WTC11 (cell line): ENCODE results near the gene SPATS2.

ENCODE experiments used
- CTCF ChIP-seq: fragments of 200-600 bp; IDR thresholded peaks from 2 replicates; pipeline ENCODE4 v1.8.0; 2022; ENCODE audit warnings: antibody characterized with exemption
- E2F1 ChIP-seq: sonication (generic); formaldehyde crosslinking; IDR thresholded peaks from 2 replicates; pipeline ENCODE4 v1.8.0; 2022; ENCODE audit warnings: mild to moderate bottlenecking, missing genetic modification reagents
- E2F5 ChIP-seq: sonication (generic); formaldehyde crosslinking; IDR thresholded peaks from 2 replicates; pipeline ENCODE4 v1.8.1; 2022; ENCODE audit warnings: mild to moderate bottlenecking, moderate library complexity, missing genetic modification reagents
- FOXJ3 ChIP-seq: sonication (generic); formaldehyde crosslinking; IDR thresholded peaks from 2 replicates; pipeline ENCODE4 v1.9.0; 2021; ENCODE audit warnings: missing genetic modification reagents, mild to moderate bottlenecking, borderline replicate concordance
- HMGXB4 ChIP-seq: sonication (generic); formaldehyde crosslinking; IDR thresholded peaks from 2 replicates; pipeline ENCODE4 v1.8.1; 2023; ENCODE audit warnings: mild to moderate bottlenecking, moderate library complexity, missing genetic modification reagents
- SP1 ChIP-seq: sonication (generic); formaldehyde crosslinking; conservative IDR thresholded peaks from 2 replicates; pipeline ENCODE4 v1.8.1; 2022; ENCODE audit warnings: missing genetic modification reagents
- TEAD1 ChIP-seq: sonication (generic); formaldehyde crosslinking; IDR thresholded peaks from 2 replicates; pipeline ENCODE4 v1.8.0; 2022; ENCODE audit warnings: mild to moderate bottlenecking, missing genetic modification reagents
- USF2 ChIP-seq: sonication (generic); formaldehyde crosslinking; IDR thresholded peaks from 2 replicates; pipeline ENCODE4 v1.8.1; 2023; ENCODE audit warnings: mild to moderate bottlenecking, missing genetic modification reagents, moderate library complexity
- ZBTB21 ChIP-seq: sonication (generic); formaldehyde crosslinking; IDR thresholded peaks from 2 replicates; pipeline ENCODE4 v1.8.1; 2023; ENCODE audit warnings: mild to moderate bottlenecking, missing genetic modification reagents, borderline replicate concordance

GRCh38 chr12:49377386-49377785 lies 10.1 kb downstream of the SPATS2 start:
- no peak for TF ChIP-seq CTCF
- no peak for TF ChIP-seq ZBTB21
- no peak for TF ChIP-seq SP1 (CRISPR knock-in tag)
- no peak for TF ChIP-seq USF2 (CRISPR knock-in tag)
- TF ChIP-seq TEAD1 (CRISPR knock-in tag) = no peak
- TF ChIP-seq HMGXB4 (CRISPR knock-in tag) = no peak
- TF ChIP-seq E2F5 = no peak
- no peak for TF ChIP-seq E2F1 (CRISPR knock-in tag)
- TF ChIP-seq FOXJ3 (CRISPR knock-in tag) = no peak
